Measurements from ENCODE around the gene COLEC11.

The COLEC11 gene

GRCh38 chr2:3596901-3597417 is 2.0 kb downstream of the COLEC11 start:
- Histone ChIP-seq H3K27me3 (replicated peaks; ENCODE audit: control insufficient read depth, insufficient read depth, low read length) (no peaks in the 10 kb centered on the region), H3K4me3 (replicated peaks; ENCODE audit: low read depth, low read length) (no peak overlapping the region), H3K36me3 (ENCODE audit: control insufficient read depth, insufficient read depth, low read length) (no peaks in the 10 kb centered on the region)
- TF ChIP-seq CTCF (IDR thresholded peaks at IDR 0.05; ENCODE audit: insufficient read depth, low read length, poor library complexity, severe bottlenecking) = no peak
- no peak for DNase-seq (ENCODE audit: extremely low read depth, insufficient read length)

- H3K4me3 ChIP-seq (replicated peaks; ENCODE audit: low read depth, low read length) = no peak overlapping the region
- DNase-seq (ENCODE audit: extremely low read depth, insufficient read length) = no peak
- no peak for TF ChIP-seq CTCF (IDR thresholded peaks at IDR 0.05; ENCODE audit: insufficient read depth, low read length, poor library complexity, severe bottlenecking)
Measured at GRCh38 chr2:3597567-3597966, 2.7 kb downstream of the COLEC11 start.

GRCh38 chr2:3598197-3598910 is 3.4 kb downstream of the COLEC11 start:
- DNase-seq (ENCODE audit: extremely low read depth, insufficient read length) = no peak
- no peak for TF ChIP-seq CTCF (IDR thresholded peaks at IDR 0.05; ENCODE audit: insufficient read depth, low read length, poor library complexity, severe bottlenecking)
- Histone ChIP-seq H3K36me3 (ENCODE audit: control insufficient read depth, insufficient read depth, low read length) (no peaks in the 10 kb centered on the region), H3K27me3 (replicated peaks; ENCODE audit: control insufficient read depth, insufficient read depth, low read length) (no peaks in the 10 kb centered on the region), H3K4me3 (replicated peaks; ENCODE audit: low read depth, low read length) (no peak overlapping the region)

More at GRCh38 chr2:3597567-3597966, 2.7 kb downstream of the COLEC11 start:
- no peaks in the 10 kb centered on the region for H3K27me3 ChIP-seq (replicated peaks; ENCODE audit: control insufficient read depth, insufficient read depth, low read length)
- H3K36me3 ChIP-seq (ENCODE audit: control insufficient read depth, insufficient read depth, low read length) = no peaks in the 10 kb centered on the region

GRCh38 chr2:3598912-3599854 is 4.3 kb downstream of the COLEC11 start:
- no peaks in the 10 kb centered on the region for H3K27me3 ChIP-seq (replicated peaks; ENCODE audit: control insufficient read depth, insufficient read depth, low read length)
- no peak overlapping the region for H3K4me3 ChIP-seq (replicated peaks; ENCODE audit: low read depth, low read length)
- no peaks in the 10 kb centered on the region for H3K36me3 ChIP-seq (ENCODE audit: control insufficient read depth, insufficient read depth, low read length)
- TF ChIP-seq CTCF (IDR thresholded peaks at IDR 0.05; ENCODE audit: insufficient read depth, low read length, poor library complexity, severe bottlenecking) = no peak
- DNase-seq (ENCODE audit: extremely low read depth, insufficient read length) = no peak

- no peak overlapping the region for H3K4me3 ChIP-seq (replicated peaks; ENCODE audit: low read depth, low read length)
- no peaks in the 10 kb centered on the region for H3K36me3 ChIP-seq (ENCODE audit: control insufficient read depth, insufficient read depth, low read length)
- no peak for TF ChIP-seq CTCF (IDR thresholded peaks at IDR 0.05; ENCODE audit: insufficient read depth, low read length, poor library complexity, severe bottlenecking)
- no peaks in the 10 kb centered on the region for H3K27me3 ChIP-seq (replicated peaks; ENCODE audit: control insufficient read depth, insufficient read depth, low read length)
- DNase-seq (ENCODE audit: extremely low read depth, insufficient read length) = no peak
Measured at GRCh38 chr2:3600256-3600855, 5.4 kb downstream of the COLEC11 start.

All from GM06990 (cell line).